Stimulated activated CD4-positive, alpha-beta T cell treated with anti-CD3 and anti-CD28 coated beads, Interleukin-15, amount 100 ng/mL, for 24 hours (primary cell): ENCODE measurements around the gene IGFN1.
"Not testable (repeated sequence)": the region's sequence is repeated elsewhere in the genome, so short reads cannot be mapped to it uniquely, and the experiment has no call there.

Source experiments
- DNase-seq: peaks from one replicate; pipeline ENCODE4 v3.0.0-alpha.2; 2020

Gene IGFN1

GRCh38 chr1:201251851-201252430 lies 61.3 kb downstream of the IGFN1 start:
- DNase-seq: no peak

DNA sequence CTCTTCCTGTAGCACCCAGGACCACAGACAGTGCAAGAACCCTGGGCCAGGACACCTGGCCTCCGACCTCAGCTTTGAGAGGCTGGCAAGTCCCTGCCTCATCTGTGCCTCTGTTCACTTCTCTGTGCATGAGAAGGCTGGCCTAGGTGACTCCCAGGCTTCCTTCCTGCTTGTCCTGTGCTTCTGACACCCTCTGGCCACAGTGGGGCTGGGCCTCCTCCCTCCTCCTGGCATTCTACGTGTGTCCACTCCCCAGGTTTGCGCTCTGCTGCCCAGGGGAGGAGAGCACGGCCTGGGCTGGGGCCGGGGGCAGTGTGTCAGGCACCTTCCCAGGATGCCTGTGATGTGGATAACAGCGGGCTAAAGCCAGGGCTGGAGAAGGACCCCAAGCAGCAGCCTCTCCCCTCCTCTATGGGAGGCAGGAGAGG lies 62.3 kb downstream of the IGFN1 start:
- DNase-seq: no peak

DNA sequence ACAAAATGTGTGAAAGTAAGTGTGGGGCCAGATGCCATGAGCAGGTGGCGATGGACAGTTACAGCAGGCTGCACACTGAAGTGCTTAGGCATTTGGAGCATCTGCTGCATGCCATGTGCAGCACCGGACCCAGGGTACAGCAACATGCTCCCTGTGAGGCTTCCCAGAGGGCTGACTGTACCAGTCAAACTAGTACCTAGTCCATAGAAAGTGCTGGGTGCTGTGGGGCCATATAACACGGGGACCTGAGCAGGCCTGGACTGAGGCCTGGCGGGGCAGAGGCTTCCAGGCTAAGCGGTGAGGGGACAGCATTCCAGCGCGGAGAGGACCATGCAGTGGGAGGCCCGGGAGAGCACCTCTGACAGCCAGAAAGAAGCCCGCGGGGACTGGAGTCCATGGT lies 62.8 kb downstream of the IGFN1 start:
- DNase-seq: no peak

- DNase-seq: no peak
Measured at GRCh38 chr1:201253906-201254624, 63.4 kb downstream of the IGFN1 start.

- DNase-seq: peak; percentile 75
Measured at GRCh38 chr1:201254625-201255478, 64.2 kb downstream of the IGFN1 start.

DNA sequence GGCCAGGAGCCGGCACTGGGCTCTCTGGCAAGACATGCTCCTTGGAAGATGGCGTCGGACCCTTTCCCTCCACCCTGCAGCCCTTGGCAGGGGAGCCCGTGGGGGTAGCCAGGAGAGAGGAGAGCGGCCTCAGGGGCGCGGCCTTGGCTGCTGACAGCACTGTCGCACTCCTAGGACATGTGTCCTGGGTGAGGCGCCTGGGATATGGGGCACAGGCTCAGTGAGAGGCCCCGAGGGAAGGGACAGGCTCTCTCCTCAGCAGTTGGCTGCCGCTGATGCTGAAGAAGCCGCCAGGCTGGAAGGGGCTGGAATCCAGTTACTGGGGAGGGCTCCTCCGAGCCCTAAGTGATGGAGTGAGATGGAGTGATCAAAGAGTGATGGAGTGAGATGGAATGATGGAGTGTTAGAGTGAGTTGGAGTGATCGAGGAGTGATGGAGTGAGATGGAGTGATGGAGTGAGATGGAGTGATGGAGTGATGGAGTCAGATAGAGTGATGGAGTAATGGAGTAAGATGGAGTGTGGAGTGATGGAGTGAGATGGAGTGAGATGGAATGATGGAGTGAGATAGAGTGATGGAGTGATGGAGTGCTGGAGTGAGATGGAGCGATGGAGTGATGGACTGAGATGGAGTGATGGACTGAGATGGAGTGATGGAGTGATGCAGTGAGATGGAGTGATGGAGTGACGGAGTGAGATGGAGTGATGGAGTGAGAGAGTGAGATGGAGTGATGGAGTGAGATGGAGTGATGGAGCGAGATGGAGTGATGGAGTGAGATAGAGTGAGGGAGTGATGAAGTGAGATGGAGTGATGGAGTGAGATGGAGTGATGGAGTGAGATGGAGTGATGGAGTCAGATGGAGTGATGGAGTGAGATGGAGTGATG lies 65.1 kb downstream of the IGFN1 start:
- no peak for DNase-seq

GRCh38 chr1:201258132-201258531 lies 67.5 kb downstream of the IGFN1 start:
- not testable (repeated sequence) for DNase-seq

DNA sequence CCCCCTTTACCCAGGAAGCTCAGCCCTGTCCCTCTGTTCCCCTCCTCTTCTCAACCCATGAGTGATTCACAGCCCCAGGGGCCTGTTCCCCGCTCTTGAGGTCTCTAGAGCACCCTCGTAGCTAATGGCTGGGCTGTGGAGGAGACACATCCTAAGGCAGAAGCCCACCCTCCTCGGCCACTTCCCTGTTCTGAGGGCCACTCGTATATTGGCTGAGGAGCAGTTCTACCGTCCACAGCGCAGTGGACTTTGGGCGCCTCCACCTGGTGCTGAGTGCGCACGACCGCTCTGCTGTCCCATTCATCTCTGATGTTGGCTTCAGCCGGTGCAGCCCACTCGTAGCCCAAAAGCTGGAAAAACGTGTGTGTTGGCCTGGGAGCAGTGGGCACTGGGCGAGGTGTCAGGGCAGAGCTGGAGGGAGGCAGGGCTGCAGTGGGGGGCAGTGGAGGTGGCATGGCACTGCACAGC lies 68.2 kb downstream of the IGFN1 start:
- DNase-seq: no peak

- DNase-seq: no peak
Measured at GRCh38 chr1:201259476-201260235, 69.0 kb downstream of the IGFN1 start.

GRCh38 chr1:201260236-201260590 lies 69.6 kb downstream of the IGFN1 start:
- no peak for DNase-seq

GRCh38 chr1:201260648-201261311 lies 70.2 kb downstream of the IGFN1 start:
- no peak for DNase-seq

- DNase-seq: no peak
Measured at GRCh38 chr1:201261771-201262547, 71.3 kb downstream of the IGFN1 start.

DNA sequence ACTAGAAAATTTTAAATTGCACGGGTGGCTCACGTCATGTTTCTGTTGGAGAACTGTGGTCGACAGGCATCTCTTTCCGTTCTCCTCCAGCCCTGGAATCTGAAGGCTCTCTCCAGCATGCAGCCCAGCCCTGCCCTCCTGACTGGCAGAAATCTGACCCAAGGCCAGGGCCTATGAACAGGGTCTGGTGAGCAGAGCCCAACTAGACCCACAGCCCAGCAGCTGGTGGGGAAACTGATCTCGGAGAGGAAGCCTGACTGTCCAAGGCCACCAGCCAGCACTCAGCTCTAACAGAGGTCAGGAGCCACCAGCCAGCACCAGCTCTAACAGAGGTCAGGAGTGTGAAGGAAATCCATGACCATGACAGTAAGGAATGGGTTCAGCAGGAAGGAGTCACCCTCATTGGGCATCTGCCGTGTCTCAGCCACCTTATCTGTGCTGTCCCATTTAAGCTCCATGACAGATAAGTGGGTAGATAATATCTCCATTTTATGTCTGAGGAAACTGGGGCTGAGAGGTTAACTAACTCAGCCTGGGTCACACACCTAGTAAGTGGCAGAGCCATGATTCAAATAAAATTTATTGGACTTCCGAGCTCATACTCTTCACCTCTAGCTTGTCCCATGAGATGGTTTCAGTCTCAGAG lies 72.5 kb downstream of the IGFN1 start:
- no peak for DNase-seq

DNA sequence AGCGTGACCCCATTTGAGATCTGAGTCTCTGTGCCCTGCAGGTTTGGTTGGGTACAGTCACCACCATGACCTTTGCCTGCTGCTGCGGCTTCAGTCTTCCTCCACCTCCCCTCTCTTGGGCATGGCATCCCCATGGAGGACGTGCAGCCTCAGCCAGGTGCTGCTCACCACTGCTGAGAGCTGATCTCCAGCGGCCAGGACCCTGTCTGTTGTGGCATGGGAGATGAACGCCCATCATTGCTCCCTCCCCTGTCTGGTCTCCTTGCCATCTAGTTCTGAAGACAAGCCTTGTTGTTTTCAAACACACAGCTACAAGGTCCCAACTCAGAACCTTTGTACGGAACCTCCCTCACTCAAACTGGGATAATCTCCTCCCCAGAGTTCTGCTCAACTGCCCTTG lies 73.4 kb downstream of the IGFN1 start:
- DNase-seq: no peak

- DNase-seq: no peak
Measured at GRCh38 chr1:201264554-201264953, 73.9 kb downstream of the IGFN1 start.

DNA sequence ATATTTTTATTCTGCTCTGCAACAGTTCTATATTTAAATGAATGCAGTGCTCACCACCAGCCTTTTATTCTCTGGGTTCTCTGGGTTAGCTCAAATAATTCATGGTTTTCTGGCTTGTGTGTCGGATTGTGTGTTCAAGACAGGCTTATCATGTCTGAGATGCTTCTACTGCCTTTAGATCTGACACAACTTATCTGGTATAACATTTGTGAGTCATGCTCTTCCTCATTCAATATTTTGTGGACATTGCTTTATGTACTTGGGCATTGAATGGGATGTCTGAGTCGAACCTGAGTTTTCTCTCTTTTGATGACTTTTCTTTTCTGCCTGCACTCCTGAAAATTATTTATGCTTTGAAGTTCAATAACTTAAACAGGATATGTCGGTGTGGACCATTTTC lies 75.1 kb downstream of the IGFN1 start:
- no peak for DNase-seq

DNA sequence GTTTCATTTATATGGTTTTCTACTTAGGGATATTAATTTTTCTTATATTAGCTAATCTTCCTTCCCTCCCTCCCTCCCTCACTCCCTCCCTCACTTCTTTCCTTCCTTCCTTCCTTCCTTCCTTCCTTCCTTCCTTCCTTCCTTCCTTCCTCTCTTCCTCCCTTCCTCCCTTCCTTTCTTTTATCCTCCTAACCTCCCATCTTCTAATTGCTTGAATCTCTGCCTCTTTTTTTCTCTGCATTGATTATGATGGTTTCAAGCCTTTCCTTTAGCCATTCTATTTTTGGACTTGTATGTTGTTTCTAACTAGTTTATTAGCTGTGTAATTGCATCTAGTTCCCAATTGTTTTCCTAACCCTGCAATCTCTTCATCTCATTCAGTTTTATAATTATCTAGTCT lies 75.7 kb downstream of the IGFN1 start:
- no peak for DNase-seq

GRCh38 chr1:201266774-201267173 lies 76.2 kb downstream of the IGFN1 start:
- DNase-seq: no peak

DNA sequence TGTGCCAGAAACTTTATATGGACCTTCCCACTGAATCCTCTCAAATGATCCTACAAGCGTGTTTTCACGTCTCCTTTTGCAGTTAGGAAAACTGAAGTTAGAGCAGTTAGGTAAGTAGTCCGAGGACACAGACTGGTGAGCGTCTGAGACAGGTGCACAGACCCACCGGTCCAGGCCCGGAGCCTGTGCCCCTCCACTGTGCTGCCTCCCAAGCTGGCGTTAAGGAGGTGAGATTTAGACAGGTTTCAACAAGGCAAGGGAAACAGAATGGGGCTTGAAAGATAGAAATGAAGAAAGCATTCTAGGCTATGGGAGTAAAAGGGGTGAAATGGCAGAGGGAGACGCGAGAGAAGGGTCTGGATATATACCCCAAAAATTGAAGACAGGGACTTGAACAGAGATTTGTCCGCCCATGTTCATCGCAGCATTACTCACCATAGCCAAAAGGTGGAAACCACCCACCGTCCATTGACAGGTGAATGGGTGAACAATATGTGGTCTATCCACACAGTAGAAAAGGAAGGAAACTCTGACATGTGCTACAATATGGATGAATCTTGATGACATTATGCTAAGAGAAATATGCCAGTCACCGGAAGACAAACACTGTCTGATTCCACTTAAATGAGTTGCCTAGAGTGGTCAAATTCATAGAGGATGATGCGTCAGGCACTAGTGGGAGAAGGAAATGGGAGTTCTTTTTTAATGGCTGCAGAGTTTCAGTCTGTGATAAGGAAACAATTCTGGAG lies 77.0 kb downstream of the IGFN1 start:
- no peak for DNase-seq
